NCI-H2227 (cell line): ENCODE results near the gene OAF.

Source experiments
- DNase-seq: peaks from one replicate; lab custom pipeline; 2025; ENCODE audit not compliant: unreplicated experiment; lab: John Stamatoyannopoulos, UW

Gene OAF

GRCh38 chr11:120221115-120221752 lies 10.4 kb downstream of the OAF start:
- no peak for DNase-seq

DNA sequence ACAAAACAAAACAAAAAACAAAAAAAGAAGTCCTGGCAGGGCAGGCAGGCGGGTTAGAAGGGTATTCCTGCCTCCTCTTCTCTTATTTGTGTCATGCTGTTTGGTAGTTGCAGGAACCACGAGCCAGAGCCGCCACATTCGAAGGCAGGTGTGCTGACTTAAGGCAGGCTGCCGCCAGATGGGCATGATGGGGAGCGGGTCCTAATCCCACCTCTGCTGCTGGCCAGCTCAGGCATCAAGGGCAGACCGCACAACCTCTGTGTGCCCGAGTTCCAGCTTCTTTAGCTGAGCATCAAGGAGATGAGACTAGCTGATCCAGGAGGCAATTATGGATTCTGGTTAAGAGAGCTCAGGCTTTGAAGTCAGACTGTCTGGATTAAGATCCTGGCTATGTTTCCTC lies 12.1 kb downstream of the OAF start:
- DNase-seq = no peak

DNA sequence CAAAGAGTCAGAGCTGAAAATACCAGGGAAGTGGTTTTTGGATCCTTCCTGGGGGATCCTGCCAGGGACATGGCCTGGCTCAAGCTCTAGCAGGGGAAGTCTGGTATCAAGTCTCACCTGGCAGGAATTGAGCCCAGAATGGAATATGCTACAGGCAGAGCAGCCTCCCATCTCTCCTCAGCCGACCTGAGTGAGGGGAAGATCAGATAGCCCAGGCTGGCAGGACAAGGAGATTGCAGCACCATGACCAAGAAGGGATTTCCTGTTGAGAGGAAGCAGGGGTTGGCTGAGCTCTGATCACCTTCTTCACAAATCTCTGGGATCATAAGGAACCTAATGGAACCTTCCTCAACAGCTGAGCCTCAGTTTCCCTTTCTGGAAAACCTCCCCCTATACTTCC lies 13.0 kb downstream of the OAF start:
- DNase-seq = no peak

DNA sequence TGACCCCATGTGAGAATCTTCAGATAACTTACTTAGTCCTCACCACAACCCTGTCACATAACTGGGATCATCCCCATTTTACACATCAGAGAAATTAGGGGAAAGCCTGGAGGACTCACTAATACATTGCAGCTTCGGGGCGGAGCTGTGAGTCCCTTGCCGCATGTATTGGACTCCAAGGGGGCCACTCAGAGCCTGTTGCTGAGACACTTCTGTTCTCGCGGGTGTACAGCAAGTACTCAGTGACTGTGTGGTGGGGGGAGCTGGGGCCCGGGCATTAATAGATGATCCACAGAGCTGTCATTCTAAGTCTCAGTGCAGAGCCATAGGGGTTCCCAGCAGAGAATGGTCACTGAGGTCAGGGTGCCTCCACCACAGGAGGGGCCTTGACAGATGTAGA lies 13.5 kb downstream of the OAF start:
- DNase-seq = no peak

DNA sequence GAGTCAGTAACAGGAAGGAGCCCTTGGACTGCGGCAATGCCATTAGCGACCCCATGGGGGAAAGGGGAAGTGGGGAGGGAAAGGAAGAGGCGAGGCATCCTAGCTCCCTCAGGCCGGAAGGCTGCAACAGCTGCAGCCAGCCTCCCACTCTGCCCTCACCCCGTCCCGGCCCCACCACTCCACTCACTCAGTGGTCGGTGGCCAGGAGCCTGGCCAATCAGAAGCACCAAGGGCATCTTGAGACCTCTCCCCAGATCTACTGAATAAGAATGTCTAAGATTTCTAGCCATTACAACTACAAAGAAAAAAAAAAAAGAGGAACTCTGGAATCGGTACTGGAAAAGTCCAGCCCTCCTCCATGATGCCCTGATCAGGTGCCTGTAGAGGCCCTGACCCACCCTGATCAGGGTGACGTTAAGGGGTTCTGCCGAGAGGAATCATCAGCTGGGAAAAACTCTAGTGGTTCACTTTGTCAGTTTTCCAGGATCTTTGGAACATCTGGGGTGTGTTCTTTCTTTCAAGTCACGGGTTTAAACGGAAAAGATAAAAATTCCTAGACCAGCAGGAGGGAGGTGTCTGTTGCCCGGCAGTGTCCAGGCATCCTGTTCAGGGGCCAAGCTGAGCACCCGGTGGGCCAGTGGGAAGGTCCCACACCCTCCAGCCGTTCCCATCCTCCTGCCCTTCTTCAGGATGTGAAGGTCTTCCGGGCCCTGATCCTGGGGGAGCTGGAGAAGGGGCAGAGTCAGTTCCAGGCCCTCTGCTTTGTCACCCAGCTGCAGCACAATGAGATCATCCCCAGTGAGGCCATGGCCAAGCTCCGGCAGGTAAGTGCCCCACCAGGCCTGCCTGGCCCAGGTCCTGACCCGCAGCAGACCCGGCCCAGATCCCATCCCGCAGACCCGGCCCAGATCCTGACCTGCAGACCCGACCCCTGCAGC lies 14.4 kb downstream of the OAF start:
- DNase-seq = no peak

GRCh38 chr11:120226242-120226641 lies 15.4 kb downstream of the OAF start:
- no peak for DNase-seq

DNA sequence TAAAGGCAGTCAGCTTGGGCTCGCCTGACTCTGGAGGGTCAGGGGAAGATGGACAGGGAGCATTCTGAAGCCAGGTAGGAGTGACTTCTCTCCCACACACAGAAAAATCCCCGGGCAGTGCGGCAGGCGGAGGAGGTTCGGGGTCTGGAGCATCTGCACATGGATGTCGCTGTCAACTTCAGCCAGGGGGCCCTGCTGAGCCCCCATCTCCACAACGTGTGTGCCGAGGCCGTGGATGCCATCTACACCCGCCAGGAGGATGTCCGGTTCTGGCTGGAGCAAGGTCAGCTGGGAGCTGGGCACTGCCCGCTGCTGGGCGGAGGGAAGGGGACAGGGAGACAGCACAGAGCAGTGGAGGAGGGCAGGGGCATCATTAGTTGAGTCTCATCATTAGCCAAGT lies 15.9 kb downstream of the OAF start:
- no peak for DNase-seq

- DNase-seq = no peak
Observed at GRCh38 chr11:120227228-120227852, 16.5 kb downstream of the OAF start.

DNA sequence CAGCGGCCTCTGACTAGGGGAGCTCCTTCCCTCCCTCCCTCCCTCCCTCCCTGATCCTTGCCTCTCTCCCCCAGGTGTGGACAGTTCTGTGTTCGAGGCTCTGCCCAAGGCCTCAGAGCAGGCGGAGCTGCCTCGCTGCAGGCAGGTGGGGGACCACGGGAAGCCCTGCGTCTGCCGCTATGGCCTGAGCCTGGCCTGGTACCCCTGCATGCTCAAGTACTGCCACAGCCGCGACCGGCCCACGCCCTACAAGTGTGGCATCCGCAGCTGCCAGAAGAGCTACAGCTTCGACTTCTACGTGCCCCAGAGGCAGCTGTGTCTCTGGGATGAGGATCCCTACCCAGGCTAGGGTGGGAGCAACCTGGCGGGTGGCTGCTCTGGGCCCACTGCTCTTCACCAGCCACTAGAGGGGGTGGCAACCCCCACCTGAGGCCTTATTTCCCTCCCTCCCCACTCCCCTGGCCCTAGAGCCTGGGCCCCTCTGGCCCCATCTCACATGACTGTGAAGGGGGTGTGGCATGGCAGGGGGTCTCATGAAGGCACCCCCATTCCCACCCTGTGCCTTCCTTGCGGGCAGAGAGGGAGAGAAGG lies 18.1 kb downstream of the OAF start:
- DNase-seq = no peak

GRCh38 chr11:120229451-120230424 lies 18.9 kb downstream of the OAF start:
- DNase-seq = peak; percentile 26

- DNase-seq = no peak
Observed at GRCh38 chr11:120230433-120231071, 19.7 kb downstream of the OAF start.

- DNase-seq = no peak
Observed at GRCh38 chr11:120231963-120232362, 21.1 kb downstream of the OAF start.

- DNase-seq = no peak
Observed at GRCh38 chr11:120233207-120233803, 22.5 kb downstream of the OAF start.

GRCh38 chr11:120235024-120235628 lies 24.3 kb downstream of the OAF start:
- peak; percentile 50 for DNase-seq

- no peak for DNase-seq
Observed at GRCh38 chr11:120236169-120237107, 25.6 kb downstream of the OAF start.

DNA sequence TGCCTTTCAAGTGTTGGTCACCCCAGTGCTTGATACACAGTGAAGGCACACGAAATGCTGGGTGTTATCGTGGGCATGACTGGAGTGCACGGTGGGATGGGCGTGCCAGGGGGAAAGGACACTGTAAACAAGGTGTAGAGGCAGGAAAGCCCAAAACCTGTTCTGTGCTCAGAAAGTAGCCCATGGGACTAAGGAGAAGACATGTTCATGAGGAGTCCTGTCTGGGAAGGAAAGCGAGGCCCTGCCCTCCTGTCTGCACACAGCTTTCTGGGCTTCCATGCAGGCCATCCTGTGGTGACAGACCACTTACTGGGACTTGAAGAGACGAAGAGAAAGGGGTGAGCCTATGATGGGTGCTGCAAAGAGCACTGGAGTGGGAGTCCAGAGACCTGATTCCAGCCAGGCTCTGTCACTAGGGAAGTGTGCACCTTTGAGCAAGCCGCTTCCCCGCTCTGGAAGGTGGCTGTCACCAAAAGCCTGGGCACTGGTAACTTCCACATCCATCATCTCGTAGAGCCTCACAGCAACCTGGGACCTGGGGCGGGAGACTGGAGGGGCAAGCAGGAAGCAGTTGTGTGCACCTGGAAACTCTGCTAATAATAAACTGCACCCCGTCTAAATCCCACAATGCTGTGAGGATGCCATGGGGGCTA lies 28.3 kb downstream of the OAF start:
- DNase-seq = no peak
